ENCODE measurements around the gene ISM1.
A peak's percentile ranks its signal among the peaks of the same experiment; 100 is the strongest.

The ISM1 gene

GRCh38 chr20:13220904-13221297, at the start of gene ISM1:
TSS of gene ISM1 (plus strand) at chr20:13221274. CDS start at chr20:13221777, 503 bp downstream.
- peak in 1 of 2 donors; percentile 32 for DNase-seq

GRCh38 chr20:13173201-13173600, 47.9 kb upstream of the ISM1 start:
- no peak for DNase-seq

DNA sequence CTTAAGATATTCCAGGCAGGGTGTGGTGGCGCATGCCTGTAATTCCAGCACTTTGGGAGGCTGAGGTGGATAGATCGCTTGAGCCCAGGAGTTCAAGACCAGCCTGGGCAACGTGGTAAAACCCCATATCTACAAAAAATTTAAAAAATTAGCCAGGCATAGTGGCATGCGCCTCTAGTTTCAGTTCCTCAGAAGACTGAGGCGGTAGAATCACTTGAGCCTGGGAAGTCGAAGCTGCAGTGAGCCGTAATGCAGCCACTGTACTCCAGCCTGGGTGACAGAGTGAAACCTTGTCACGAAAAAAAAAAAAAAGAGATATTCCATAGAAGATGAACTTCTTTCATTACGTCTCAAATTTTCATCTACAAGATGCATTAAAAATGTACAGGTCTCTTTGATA, 46.7 kb upstream of the ISM1 start:
- no peak for DNase-seq

DNA sequence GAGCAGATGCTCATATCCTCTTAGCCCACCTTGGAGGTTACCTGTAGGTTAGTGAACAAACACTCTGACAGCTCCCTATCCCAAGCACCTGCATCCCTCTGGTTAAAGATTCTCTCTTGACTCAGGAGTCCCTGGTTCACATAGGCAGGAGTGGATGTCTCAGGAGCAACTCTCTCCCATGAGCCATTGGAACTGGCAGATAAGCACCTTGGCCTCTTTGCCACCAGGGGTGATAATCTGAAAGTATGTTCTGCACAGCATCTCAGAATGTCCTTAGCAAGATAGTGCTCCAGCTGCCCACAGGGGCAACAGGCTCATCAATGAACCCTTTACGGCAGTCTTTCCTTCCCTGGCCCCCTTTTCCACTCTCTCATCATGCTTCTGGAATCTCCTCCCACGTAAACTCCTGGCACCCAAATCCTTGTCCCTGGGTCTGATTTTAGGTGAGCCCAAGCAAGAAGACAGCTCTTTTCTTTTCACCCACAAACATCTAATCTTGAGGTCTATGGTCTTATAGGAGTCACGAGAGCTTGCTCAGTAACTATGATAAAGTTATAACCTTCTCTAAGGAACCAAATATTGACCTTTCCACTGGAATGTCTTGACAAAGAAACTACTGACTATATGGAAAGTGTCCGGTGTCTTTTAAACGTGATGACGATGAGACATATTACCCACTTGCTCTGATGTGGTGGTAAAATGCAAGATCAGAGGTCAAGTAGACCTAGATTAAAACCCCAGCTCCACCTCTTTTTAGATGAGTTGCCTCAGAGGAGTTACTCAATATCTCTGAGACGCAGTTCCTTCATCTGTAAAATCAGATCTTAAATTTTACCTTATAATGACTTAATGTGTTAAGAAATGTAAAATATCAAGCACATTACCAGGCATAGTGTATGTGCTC, 39.8 kb upstream of the ISM1 start:
- DNase-seq = no peak

DNA sequence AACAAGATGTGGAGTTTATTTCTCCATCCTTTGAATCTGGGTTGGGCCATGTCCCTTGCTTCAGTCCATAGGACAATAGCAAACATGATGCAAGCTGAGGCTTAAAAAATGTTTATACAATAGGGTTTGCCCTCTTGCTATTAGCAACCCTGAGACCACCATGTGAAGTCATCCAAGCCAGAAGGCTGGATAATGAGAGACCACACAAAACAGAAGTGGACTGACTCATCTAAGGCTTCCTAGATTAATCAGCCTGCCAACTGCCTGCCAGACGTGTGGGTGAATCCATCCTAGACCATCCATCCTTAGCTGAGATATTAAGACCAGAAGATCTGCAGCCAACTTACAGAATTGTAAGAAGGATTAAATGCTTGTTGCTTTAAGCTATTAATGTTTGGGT, 38.1 kb upstream of the ISM1 start:
- DNase-seq = no peak

- DNase-seq = no peak
Measured at GRCh38 chr20:13186043-13186774, 34.9 kb upstream of the ISM1 start.

- no peak for DNase-seq
Measured at GRCh38 chr20:13187899-13188298, 33.2 kb upstream of the ISM1 start.

DNA sequence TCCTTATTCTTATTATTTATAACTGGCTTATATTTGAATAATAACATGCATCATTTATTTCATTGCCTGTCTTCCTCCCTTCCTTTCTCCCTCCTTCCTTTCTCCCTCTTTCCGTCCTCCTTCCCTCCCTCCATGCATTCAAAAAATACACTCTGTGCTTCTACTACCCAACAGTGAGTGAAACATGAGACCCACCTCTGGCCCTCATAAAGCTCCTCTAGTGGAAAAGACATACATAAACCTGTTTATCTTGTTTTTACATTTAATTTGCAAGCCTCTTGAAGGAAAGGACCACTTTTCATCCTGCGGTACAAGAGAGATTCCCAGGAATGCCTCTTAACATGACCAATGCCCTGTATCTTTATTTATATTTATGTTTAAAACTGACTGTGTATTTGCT, 21.8 kb upstream of the ISM1 start:
- no peak for DNase-seq

- no peak for DNase-seq
Measured at GRCh38 chr20:13200767-13201500, 20.1 kb upstream of the ISM1 start.

- no peak for DNase-seq
Measured at GRCh38 chr20:13202565-13202964, 18.5 kb upstream of the ISM1 start.

- DNase-seq = no peak
Measured at GRCh38 chr20:13205425-13205824, 15.6 kb upstream of the ISM1 start.

DNA sequence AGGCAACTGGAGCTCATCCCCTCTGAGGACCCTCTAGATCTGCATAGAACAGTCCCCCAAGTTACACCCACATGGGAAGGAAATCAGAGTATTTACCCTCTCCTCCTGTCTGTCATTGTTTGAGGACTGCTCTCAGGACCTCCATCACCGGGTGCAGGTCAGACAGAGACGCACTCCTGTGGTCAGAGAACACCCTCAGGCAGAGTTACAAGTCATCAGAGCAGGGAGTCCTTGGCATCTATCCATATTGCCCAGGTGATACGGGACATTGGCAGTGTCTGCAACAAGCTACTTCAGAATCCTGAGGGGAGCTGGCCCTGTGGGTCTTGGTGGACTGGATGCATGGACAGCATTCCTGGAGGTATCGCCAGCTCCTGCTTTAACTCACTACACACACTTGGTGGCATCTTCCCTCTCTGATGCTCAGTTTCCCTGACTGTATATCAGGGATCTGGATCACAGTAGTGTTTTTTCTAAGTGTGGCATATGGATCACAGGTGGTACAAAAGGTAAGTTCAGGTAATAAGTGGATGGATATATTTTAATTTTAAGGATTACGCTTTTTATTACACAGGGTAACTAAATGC, 15.1 kb upstream of the ISM1 start:
- no peak for DNase-seq

GRCh38 chr20:13207016-13207415, 14.1 kb upstream of the ISM1 start:
- no peak for DNase-seq

DNA sequence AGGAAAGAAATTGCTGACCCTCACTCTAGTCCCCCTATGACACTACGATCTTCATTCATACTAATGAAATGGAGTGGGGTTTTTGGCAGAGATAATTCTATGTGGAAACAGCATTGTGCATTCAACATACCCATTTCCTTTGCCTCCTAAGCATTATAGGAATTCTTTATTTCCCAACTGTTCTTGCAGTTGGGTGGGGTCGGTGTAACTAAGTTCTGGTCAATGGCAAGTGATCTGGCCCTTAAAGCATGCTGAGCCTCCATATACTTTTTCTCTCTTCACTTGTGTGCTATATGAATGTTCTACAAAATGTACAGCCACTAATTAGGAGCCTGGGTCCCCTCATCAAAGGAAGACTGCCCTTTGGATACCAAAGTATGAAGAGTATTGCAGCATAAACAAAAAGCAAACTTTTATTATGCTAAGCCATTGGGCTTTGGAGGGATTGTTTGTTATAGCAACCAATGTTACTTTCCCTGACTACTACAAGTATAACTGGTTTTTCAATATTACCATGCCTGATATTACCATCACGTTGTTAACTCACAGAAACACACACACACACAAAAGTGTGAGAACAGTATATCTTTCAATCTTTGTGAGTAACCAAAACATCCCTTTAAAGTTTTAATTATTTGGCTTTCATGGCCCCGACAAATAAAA, 9.0 kb upstream of the ISM1 start:
- DNase-seq = no peak

GRCh38 chr20:13212750-13213149, 8.3 kb upstream of the ISM1 start:
- no peak for DNase-seq

DNA sequence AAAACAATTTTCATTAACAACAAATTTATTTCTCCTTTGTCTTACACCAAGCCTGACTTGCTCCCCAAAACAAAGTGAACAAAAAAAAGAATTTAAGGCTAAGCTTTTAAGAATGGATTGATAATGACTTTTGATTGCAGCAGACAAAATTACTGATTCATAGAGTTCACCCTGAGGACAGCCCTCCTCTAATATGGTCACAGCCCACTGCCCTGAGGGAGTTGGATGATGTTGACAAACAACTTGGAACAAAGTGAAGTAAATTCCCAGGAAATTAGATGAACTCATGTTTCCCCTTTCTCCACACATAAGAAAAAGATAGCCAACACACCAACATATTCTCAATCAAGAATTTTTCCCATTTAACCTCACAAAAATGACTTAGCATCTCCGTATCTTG, 7.7 kb upstream of the ISM1 start:
- DNase-seq = no peak

DNA sequence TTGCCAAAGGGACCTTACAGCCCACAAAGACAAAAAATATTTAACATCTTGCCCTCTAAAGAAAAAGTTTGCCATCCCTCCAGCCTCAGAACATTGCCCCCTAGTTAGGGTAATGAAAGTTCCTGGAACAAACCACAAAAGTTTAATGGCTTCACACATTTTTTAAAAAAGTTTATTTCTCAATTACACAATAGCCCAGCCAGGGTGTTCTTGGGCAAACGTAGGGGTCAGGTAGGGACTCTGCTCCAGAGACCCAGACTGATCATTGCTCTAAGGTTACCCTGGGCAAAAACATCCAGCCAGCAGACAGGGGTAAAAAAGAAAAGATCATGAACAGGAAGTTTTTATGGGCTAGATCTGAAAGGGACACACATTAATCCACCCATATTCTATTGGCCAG, 4.5 kb upstream of the ISM1 start:
- no peak for DNase-seq

- peak in 1 of 2 donors; percentile 5 for DNase-seq
Measured at GRCh38 chr20:13219327-13220193, 1.5 kb upstream of the ISM1 start.

GRCh38 chr20:13220194-13220903, 725 bp upstream of the ISM1 start:
- peak; percentile 8 to 24 for DNase-seq

DNA sequence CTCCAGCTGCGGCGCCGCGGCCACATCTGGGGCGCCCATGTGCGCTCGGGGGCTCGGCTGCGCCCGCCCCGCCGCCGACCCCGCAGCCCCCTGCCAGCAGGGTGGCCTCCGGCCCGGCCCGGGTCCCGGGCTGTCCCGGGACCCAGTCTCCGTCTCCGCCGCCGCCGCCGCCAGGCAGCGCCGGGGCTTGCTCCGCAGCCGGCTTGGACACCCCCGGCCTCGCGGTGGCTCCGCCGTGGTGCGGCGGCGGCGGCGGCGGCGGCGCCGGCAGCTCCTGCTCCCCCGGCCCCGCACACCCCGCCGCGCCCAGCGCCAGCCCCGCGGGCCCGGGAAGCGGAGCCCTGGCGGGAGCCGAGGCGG, 219 bp downstream of the ISM1 start:
- no peak for DNase-seq

Measured in stimulated activated CD4-positive, alpha-beta T cell treated with anti-CD3 and anti-CD28 coated beads, Interleukin-2, amount 100 ng/mL, for 48 hours (primary cell).